Liver (tissue), 3 donors: ENCODE data around the gene AP5S1.

Source experiments
- HNF4G ChIP-seq: IDR thresholded peaks from 2 replicates; pipeline ENCODE4 v1.6.1; 2016; ENCODE audit warnings: antibody characterized with exemption
- JUND ChIP-seq, 2 donors: IDR thresholded peaks; 2 replicates each; pipeline ENCODE4 v1.6.1; 2016; ENCODE audit warnings: antibody characterized with exemption in 2 of 2
- NR2F2 ChIP-seq: IDR thresholded peaks from 2 replicates; pipeline ENCODE4 v1.6.1; 2016; ENCODE audit warnings: antibody characterized with exemption
- RAD21 ChIP-seq, 2 donors: IDR thresholded peaks; 2 replicates each; pipeline ENCODE4 v1.6.1; 2016; ENCODE audit warnings: antibody characterized with exemption in 2 of 2, mild to moderate bottlenecking in 2 of 2
- SP1 ChIP-seq: IDR thresholded peaks from 2 replicates; pipeline ENCODE4 v1.6.1; 2018; ENCODE audit warnings: antibody characterized with exemption, mild to moderate bottlenecking
- TAF1 ChIP-seq: conservative IDR thresholded peaks from 2 replicates; pipeline ENCODE4 v1.6.1; 2016; ENCODE audit warnings: antibody characterized with exemption, mild to moderate bottlenecking
- TF ChIP-seq, protein P1 (sequence below): fragments of 150-350 bp; IDR thresholded peaks from 2 replicates; pipeline ENCODE4 v1.5.1; 2017; ENCODE audit warnings: improper control_type of control experiment, low read depth, low read length; ENCODE audit not compliant: missing input control
- TF ChIP-seq, protein P2 (sequence below): IDR thresholded peaks from 2 replicates; pipeline ENCODE4 v1.6.1; 2016; ENCODE audit warnings: antibody characterized with exemption
- donor health status: healthy.
- donor health status: healthy.

DNA sequence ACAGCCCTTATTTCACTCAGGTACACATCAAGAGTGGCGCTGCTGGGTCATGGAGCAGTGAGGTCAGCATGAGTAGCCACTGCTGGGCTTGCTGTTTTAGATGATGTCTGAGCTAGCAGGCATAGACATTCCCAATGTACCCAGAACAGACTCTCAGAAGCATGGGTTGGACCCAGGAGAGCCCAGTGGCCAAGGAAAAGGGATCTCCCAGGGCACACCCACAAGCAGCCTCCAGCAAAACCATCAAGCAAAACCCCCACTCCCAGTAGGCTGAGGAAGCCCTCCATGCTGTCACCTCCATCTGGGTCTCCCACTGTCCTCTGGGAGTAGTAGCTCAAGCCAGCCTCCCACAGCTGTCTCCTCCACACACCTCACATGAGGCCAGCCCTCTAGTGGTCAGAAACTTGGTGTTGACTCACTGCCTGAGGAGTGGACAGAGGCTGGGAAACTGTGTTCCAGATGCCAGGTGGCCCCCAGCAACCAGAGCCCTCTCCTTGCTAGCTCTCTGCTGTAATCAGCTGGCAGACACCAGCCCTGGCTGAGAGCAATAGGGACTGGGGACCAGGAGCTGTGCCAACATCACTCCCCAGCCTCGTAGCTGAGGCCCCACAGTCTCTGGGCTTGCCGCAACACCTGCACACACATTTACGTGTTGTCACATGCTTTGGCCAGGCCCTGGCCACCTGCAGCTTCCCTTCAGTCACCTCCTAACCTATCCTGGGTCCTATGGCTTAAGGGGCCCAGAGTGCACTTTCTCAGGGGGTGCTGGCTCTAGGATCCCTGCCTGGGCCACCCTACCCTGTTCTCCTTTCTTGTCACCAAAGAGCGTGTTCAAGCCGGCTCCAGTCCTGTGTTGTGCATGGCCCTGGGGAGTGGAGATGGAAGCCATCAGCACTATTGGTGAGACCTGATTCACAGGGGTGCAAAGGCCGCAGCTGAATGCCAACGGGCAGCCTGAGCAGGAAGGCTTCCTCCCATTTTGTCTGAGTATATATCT is 1.9 kb upstream of the AP5S1 start:
- TF ChIP-seq JUND (IDR thresholded peaks at IDR 0.05) (no peak), SP1 (no peak), RAD21 (IDR thresholded peaks at IDR 0.05) (peak; percentile 79 to 89), TAF1 (no peak), HNF4G (no peak), NR2F2 (no peak)
- TF ChIP-seq, protein P1, sequence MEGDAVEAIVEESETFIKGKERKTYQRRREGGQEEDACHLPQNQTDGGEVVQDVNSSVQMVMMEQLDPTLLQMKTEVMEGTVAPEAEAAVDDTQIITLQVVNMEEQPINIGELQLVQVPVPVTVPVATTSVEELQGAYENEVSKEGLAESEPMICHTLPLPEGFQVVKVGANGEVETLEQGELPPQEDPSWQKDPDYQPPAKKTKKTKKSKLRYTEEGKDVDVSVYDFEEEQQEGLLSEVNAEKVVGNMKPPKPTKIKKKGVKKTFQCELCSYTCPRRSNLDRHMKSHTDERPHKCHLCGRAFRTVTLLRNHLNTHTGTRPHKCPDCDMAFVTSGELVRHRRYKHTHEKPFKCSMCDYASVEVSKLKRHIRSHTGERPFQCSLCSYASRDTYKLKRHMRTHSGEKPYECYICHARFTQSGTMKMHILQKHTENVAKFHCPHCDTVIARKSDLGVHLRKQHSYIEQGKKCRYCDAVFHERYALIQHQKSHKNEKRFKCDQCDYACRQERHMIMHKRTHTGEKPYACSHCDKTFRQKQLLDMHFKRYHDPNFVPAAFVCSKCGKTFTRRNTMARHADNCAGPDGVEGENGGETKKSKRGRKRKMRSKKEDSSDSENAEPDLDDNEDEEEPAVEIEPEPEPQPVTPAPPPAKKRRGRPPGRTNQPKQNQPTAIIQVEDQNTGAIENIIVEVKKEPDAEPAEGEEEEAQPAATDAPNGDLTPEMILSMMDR = peak; percentile 60
- TF ChIP-seq, protein P2, sequence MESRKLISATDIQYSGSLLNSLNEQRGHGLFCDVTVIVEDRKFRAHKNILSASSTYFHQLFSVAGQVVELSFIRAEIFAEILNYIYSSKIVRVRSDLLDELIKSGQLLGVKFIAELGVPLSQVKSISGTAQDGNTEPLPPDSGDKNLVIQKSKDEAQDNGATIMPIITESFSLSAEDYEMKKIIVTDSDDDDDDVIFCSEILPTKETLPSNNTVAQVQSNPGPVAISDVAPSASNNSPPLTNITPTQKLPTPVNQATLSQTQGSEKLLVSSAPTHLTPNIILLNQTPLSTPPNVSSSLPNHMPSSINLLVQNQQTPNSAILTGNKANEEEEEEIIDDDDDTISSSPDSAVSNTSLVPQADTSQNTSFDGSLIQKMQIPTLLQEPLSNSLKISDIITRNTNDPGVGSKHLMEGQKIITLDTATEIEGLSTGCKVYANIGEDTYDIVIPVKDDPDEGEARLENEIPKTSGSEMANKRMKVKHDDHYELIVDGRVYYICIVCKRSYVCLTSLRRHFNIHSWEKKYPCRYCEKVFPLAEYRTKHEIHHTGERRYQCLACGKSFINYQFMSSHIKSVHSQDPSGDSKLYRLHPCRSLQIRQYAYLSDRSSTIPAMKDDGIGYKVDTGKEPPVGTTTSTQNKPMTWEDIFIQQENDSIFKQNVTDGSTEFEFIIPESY = no peak
